GM19193 (cell line): ENCODE results near the gene MYO5C.

Source experiments
- POLR2A ChIP-seq: IDR thresholded peaks from 4 replicates; pipeline ENCODE4 v1.6.1; 2011; ENCODE audit not compliant: insufficient read depth, insufficient read length; ENCODE audit errors: extremely low read depth

Gene MYO5C

DNA sequence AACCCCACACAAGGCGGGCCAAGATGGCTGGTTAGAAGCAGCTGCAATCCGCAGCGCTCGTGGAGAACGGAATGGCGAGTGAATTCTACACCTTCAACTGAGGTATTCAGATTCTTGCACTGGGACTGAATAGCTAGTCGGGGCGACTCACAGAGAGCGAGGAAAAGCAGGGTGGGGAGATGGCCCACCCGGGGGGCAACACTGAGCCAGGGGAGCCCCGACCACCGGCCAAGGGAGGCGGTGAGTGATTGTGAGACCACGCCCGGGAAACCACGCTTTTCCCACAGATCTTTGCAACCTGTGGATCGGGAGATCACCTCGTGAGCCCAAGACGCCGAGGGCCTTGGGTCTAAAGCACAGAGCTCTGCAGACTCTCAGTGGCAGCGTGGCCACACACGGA, 132.7 kb downstream of the MYO5C start:
- no peak for TF ChIP-seq POLR2A

GRCh38 chr15:52162260-52162659, 133.3 kb downstream of the MYO5C start:
- no peak for TF ChIP-seq POLR2A

DNA sequence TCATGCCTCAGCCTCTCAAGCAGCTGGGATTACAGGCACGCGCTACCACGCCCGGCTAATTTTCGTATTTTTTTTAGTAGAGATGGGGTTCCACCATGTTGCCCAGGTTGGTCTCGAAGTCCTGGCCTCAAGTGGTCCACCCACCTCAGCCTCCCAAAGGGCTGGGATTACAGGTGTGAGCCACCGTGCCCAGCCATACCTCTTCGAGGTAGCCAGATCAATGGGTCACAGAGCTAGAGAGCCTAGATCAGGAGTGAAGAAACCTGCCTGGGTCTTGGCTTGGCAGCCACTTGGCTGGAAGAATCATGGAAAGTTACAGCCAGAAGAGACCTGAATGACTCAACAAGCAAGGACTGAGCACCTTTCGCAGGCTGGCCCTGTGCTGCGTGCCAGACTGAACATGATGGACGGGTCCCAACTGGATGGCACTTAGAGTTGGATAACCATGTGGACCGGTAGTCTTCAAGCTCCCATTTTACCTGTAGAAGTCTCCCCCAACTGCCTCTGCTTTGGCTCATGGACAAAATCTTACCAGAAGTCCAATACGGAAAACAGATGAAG, 134.1 kb downstream of the MYO5C start:
- no peak for TF ChIP-seq POLR2A

GRCh38 chr15:52159645-52160044, 136.0 kb downstream of the MYO5C start:
- no peak for TF ChIP-seq POLR2A

GRCh38 chr15:52158084-52158765, 137.4 kb downstream of the MYO5C start:
- no peak for TF ChIP-seq POLR2A

DNA sequence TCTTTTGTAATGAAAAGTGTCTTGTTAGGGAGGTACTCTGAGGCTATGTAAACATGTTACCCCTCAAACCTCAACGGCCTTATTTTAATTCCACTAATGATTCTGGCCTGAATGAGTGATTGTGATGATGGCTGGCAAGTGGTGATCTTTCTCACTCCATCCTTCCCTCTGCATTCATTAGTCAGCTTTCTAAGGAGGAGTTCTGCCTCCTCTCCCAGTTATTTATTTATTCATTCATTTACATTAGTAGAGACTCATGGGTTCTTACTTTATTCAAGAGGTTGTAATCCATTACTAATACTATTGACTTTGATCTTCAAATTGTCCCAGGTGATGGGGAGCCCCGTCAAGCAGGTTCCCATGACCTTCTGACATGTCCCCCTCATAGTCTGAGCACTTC, 139.7 kb downstream of the MYO5C start:
- TF ChIP-seq POLR2A = no peak

DNA sequence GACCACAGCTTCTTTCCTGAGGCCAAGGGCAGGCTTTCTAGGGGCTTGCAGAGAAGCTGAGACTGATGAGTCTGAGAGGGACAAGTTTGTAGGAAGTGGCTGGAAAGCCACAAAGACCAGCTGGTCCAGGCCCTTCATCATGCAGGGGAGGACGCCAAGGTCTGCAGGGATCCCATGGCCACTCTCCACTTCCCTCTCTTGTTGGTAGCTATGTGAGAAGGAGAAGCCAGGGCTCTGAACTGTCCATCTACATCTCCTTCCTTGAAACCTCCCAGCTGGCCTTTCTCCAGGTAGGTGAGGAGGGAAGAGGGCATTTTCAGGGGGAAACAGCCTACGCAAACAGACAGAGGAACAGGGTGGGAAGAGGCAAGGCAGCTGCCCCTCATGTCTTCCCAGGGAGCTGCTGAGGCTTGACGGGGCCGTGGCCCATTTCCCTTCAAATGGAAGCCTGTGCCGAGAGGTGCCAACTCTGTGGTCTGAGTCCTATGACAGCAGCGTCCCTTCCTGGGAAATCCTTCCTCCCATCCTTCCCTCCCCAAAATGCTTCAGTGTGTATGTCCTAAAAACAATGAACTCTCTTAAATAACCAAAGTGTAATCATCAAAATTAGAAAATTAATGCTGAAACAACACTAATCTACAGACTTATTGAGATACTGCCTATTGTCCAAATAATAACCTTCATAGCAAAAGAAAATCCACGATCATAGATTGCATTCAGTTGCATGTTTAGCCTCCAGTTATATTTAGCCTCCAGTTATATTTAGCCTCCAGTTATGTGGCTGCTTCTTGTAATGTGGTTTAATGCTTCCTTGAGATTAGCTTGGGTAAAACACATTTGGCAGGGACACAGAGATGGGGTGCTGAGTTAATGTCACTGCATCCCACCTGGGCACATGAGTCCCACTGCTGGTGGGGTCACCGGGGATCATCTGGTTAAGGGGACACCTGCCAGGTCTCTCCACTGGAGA, 140.4 kb downstream of the MYO5C start:
- TF ChIP-seq POLR2A = no peak

DNA sequence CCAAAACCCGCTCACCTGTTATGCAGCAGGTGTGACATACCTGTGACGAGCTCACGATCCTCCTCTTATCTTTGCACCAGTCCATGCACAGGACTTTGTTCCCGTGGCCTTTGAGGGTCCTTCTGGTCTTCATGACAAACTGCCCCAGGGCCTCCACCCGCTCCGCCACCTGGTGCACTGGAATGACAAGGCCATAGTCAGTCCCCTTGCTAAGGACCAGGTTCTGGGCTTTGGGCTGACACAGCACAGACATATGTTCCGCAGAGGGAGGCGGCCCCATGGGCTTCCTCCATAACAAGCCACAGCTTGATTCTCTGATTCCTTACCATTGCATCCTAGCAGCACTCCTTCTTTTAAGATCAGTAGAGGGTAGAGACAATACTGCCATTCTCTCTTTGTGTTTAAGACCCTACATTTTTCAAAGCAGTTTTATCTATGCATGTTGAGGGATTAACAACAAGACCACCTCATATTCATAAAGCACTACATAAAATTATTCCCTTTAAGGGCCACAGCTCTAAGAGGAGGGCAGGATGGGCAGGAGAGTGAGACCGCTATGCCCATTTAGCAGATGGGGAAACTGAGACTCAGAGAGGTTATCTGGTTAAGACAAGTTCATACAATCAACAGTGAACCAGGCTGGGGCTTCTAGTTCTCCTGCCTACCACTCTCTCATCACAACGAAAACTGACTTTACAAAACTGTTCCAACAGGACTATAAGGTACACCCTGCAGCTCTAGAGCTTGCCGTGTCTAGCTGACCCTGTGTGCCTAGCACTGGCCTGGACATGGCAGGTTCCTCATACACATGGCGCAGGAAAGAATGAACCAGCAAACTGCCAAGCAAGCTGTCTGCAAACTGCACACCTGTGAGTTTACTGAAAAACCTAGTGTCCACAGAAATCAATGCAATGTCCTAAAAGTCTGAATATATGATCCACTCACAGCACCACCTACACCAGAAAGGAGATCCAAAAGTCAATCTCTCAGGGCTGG, 141.4 kb downstream of the MYO5C start:
- TF ChIP-seq POLR2A = no peak

DNA sequence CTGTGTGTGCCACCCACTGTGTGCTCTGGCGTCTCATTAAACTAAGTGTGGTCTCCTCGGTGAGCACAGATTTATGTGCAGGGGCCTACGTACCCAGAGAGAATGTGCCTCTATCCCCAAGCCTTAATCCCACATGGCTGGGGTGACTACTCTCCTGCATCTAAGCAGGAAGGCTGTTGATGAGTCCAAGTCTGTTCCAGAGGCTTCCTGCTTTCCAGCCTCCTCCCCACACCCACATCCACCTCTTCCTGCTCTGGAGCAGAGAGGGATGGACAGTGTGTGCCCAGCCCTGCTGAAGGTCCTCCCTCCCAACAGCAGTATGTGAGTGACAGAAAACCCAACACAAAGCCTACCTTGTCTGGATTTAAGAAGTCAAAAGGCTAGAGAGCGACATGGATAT, 144.3 kb downstream of the MYO5C start:
- TF ChIP-seq POLR2A = no peak

DNA sequence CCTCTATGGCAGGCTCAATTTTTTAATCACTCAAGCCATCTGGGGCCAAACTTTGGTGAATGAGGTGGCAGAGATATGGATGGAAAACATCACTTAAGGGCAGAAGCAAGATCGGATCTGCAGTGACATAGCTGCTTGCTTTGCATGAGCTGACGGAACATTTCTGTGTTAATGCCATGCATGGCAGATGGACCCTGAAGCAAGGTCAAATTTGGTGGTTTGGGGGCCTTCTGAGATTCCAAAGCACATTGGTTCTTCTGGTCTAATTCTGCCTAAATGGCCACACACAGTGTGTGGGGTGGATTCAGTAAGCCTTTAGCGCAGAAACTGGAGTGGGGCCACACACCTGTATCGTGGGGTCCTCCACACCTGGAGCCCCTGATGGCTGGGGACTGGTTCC, 144.7 kb downstream of the MYO5C start:
- no peak for TF ChIP-seq POLR2A

DNA sequence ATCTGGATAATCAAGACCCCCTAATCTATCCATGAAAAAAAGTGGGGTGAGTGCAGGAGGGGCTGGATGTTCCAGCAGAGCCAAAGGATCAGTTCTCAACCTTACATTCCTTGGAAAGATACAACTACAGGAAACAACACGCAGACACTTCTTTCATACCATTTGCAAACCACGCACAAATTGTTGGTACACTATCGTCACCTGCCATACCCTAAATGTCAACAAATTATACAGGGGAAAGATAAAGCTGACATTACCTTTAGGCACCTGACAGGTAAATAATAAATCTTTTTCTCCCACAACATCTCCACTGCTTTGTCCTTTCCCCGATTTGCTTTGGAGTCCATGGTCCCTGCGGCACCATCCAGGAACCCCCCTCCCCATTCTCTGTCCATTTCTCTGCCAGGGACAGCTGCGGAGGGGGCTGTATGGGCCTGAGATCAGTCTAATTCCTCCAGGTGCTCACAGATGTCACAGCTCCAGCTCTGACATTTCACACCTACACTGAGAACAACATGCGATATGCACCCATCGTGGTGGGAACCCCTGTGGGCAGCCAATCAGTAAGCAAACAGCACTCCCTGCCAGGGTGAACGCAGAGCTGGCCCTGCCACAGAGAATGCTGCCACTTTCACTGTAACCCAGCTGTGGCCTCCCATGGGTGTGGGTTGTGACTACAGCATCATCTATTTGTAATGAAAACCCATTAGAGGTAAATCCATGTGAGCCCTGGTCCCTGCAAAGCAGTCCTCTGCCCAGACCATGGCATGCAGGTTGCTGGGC, 145.4 kb downstream of the MYO5C start:
- no peak for TF ChIP-seq POLR2A

DNA sequence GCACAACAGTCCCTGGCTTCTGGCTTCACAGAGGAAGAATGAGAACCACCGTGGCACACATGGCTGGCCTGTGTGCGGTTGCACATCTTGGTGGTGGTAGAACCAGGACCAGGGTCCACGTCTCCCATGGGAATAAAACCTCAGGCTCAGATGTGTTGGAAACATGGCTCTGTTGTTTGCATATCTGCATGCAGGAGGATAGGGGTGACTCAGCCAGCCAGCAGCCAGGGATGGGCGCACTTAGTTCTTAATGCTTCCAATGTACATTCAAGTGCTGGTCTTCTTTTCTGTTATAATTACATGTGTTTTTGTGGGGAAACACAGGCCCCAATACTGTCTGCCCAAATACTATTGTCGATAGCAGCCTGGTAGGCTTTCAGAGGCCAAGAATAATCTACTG, 147.2 kb downstream of the MYO5C start:
- no peak for TF ChIP-seq POLR2A

DNA sequence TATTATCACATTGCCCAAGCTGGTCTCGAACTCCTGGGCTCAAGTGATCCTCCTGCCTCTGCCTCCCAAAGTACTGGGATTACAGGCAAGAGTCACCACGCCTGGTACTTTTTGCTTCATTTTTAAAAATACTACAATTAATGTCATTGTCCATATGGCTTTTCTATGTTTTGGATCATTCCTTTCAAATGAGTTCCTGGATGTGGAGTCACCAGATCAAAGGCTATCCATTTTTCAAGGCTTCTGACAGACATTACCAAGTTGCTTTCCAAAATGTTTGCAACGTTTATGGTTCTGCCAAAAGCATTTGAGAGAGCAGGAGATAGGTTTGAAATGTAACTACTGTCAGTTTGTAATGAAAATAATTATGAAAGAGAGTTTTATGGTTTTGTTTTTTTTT, 148.8 kb downstream of the MYO5C start:
- TF ChIP-seq POLR2A = no peak

- TF ChIP-seq POLR2A = no peak
Measured at GRCh38 chr15:52146261-52146660, 149.3 kb downstream of the MYO5C start.

GRCh38 chr15:52144656-52145178, 150.9 kb downstream of the MYO5C start:
- no peak for TF ChIP-seq POLR2A
